ENCODE data around the gene HEBP2.

DNA sequence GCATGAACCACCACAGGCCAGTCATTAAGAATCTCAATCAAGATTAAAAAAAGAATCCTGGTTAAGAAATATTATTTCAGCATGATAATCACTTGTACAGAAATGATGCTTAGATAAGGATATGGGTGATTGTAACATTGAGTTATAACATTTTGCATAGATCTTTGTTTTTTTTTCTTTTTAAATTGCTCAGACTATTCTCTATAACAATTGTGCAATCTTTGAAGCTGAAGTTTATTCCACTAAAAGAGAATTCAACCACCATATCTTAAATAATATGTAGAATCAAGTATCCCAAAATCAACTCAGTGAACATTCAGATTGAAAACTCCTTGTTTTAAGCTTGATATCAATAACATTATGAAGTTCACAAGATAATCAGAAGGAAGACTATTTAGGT is 27.0 kb upstream of the HEBP2 start:
- TF ChIP-seq, protein P1, sequence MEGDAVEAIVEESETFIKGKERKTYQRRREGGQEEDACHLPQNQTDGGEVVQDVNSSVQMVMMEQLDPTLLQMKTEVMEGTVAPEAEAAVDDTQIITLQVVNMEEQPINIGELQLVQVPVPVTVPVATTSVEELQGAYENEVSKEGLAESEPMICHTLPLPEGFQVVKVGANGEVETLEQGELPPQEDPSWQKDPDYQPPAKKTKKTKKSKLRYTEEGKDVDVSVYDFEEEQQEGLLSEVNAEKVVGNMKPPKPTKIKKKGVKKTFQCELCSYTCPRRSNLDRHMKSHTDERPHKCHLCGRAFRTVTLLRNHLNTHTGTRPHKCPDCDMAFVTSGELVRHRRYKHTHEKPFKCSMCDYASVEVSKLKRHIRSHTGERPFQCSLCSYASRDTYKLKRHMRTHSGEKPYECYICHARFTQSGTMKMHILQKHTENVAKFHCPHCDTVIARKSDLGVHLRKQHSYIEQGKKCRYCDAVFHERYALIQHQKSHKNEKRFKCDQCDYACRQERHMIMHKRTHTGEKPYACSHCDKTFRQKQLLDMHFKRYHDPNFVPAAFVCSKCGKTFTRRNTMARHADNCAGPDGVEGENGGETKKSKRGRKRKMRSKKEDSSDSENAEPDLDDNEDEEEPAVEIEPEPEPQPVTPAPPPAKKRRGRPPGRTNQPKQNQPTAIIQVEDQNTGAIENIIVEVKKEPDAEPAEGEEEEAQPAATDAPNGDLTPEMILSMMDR (IDR thresholded peaks at IDR 0.05): no peak
- TF ChIP-seq POLR2A (IDR thresholded peaks at IDR 0.05) (no peak), POLR2AphosphoS5 (IDR thresholded peaks at IDR 0.05) (no peak)

Measured in gastroesophageal sphincter (tissue), 3 donors.